Ecto neural progenitor cell (in vitro differentiated cells): ENCODE results near the gene PAQR7.
A peak's percentile ranks its signal among the peaks of the same experiment; 100 is the strongest.

ENCODE experiments used
- DNase-seq: peaks from one replicate; pipeline ENCODE4 v3.0.0-alpha.2; 2018; ENCODE audit warnings: low spot score

PAQR7 gene

DNA sequence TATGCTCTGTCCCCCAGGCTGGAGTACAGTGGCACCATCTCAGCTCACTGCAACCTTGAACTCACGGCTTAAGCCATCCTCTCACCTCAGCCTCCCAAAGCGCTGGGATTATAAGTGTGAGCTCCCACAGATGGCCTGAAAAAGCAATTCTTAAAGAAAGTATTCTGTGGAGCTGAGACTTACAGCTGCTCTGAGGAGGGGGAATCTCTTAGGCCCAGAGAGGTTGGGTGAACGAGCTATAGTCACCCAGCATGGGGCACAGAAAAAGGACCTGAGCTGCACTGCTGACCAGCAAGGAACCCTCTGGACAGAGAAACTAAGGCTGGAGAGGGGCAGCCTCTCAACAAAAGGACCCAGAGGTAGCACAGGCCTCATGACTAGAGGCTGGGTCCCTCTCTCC lies 1.3 kb downstream of the PAQR7 start:
- no peak for DNase-seq

GRCh38 chr1:25873120-25873519 lies 2.4 kb downstream of the PAQR7 start:
- no peak for DNase-seq

DNA sequence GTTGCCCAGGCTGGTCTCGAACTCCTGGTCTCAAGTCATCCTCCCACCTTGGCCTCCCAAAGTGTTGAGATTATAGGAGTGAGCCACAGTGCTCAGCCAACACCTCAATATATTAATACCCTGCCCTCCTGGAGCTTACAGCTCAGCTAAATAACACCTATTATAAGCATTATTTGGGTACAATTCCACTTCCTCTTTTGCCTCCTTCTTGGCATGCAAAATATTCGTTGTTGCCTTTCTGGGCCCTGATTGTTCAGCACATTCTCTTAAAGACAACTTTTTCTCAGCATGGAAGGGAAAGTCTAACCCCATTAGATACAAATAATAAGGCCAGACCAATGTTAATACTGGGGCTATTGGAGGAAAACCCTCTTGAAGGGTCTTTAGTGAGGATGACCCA lies 2.8 kb downstream of the PAQR7 start:
- no peak for DNase-seq

- no peak for DNase-seq
These were observed 3.6 kb downstream of the PAQR7 start for GRCh38 chr1:25871704-25872494.

GRCh38 chr1:25871086-25871703 lies 4.3 kb downstream of the PAQR7 start:
- no peak for DNase-seq

DNA sequence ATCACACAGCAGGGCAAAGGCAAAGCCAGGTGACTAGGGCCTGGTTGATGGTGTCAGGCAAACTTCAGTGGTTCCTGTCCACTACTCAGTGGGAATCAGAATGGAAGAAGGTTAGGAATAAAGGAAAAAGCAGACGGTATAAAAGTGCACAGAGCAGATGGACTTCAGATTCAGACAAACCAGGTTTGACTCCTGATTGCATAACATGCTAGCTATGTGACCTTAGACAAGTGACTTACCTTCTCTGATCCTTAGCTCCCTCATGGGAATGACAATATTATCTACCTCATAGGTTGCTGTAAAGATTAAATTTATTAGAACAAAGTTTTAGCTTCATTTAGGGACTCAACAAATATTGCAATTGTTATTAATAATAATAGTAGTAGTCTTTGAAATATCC lies 4.9 kb downstream of the PAQR7 start:
- no peak for DNase-seq

DNA sequence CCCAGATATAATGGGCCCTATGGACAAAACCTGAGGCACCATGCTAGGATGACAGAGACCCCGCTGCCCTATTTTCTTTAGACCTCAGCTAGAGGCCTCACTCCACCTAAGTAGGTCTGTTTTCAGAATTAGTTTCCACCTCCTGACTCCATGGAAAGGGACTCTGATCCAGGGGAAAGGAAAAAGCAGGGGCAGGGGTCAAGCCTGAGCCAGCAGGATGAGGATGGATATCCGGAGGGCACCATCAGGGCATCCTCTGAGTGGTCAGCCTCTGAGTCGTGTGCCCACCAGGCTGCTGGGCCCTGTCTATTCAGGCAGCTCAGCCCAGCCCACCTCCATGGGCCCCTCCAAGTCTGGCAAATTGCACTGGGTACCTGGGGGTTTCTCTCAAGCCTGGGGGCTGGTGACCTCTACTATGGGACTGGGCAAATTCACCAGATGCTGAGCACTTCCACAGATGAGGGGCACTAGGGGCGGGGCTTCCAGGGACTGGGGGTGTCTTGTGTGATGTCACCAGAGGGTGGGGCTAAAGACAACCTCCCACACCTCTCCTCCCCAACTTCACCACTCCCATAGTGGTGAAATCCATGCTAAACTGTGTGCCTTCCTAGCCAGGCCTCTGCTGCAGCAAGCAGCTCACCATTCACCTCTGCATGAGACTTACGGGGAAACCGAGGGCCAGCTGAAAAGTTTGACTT lies 5.5 kb downstream of the PAQR7 start:
- DNase-seq = no peak

GRCh38 chr1:25867210-25867991 lies 8.1 kb downstream of the PAQR7 start:
- no peak for DNase-seq

- no peak for DNase-seq
These were observed 9.2 kb downstream of the PAQR7 start for GRCh38 chr1:25866288-25866687.

- no peak for DNase-seq
These were observed 11.1 kb downstream of the PAQR7 start for GRCh38 chr1:25864434-25864833.

- DNase-seq = no peak
These were observed 11.8 kb downstream of the PAQR7 start for GRCh38 chr1:25863486-25864262.

GRCh38 chr1:25862785-25863485 lies 12.6 kb downstream of the PAQR7 start:
- no peak for DNase-seq

DNA sequence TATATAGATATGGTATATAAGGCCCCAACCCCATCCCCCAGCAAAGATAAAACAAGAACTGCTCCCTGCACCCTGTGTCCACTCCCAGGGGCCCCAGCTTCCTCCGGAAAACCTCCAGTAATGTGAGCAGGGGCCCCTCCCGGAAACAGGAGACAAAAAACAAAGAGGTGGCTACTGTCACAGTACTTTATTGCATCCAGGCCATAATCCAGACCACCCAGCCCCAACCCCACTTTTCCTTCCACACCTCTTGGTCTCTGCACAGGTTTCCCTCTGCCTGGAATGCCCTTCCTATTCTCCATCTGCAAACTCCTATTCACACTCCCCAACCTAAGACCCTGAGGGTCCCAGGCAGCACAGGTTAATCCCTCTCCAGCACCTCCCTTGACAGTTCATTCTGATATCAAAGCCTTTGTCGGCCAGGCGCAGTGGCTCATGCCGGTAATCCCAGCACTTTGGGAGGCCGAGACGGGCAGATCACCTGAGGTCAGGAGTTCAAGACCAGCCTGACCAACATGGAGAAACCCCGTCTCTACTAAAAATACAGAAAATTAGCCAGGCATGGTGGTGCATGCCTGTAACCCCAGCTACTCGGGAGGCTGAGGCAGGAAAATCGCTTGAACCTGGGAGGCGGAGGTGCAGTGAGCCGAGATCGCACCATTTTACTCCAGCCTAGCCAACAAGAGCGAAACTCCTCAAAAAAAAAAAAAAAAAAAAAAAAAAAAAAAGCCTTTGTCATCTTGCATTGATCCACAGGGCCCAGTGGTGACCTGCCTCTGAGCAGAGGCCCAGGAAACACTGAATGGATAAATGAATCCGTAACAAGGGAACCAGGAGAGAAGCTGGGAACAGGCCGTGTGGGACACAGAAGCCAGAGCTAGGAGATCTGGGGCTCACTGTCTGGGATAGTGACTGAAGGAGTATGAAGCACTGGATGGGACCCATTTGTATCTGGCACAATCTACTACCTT lies 13.9 kb downstream of the PAQR7 start:
- DNase-seq = no peak

DNA sequence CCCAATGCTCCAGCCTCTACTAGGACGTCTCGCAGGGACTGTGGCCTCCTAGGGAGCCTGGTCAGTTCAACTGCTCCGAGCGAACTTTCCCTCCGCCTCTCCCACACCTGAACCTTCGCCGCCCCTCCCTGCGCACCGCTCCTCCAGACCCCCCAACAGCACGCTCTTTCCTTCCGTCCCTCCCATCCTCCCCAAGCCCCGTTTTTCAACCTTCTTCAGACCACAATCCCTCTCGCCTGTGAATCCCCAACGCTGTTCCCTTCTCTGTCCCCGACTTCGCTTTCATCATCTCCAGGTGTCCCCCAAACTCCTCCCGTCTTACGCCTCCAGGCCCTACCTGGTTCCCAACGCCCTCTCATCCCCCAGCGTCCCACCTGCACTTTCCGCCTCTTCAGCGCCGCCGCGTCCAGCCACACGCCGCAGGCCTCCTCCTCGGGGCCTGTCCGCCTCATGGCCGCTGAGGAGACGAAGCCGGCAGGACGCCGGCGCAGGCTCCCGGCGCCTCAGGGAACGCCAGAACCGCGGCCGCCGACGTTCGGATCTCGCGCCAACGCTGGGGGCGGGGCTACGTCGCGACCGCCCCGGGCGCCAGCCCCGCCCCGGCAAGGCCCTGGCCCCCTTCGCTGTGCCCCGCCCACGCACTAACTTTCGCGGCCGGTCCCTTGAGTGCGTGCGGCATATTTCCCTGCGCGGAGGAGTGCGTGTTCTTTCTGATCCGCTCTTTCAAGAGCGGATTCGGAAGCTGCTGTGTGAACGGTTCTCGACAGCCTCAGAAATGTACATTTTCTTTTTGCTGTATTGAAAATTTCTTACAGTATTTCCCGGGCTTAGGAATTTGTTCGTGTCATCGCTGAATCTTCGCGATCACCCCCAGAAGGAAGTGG lies 16.4 kb downstream of the PAQR7 start, which contains the start of gene AUNIP:
Gene AUNIP (minus strand): TSS at position 552 of the 884 bp plus-strand sequence. CDS start 100 bp downstream, at position 452.
- peak; percentile 87 for DNase-seq

- no peak for DNase-seq
These were observed 17.0 kb downstream of the PAQR7 start for GRCh38 chr1:25858494-25858893.

DNA sequence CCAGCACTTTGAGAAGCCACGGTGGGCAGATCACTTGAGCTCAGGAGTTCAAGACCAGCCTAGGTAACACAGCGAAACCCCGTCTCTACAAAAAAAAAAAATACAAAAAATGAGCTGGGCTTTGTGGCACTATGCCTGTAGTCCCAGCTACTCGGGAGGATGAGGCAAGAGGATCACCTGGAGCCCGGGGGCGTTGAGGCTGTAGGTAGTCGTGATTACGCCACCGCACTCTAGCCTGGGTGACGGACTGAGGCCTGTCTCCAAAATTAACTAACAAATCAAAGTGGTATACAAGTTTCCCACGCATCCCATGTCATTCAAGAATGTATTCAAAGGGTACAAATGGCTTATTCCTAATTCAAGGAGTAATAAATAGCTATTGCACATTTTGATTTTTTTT lies 18.7 kb downstream of the PAQR7 start:
- DNase-seq = no peak

DNA sequence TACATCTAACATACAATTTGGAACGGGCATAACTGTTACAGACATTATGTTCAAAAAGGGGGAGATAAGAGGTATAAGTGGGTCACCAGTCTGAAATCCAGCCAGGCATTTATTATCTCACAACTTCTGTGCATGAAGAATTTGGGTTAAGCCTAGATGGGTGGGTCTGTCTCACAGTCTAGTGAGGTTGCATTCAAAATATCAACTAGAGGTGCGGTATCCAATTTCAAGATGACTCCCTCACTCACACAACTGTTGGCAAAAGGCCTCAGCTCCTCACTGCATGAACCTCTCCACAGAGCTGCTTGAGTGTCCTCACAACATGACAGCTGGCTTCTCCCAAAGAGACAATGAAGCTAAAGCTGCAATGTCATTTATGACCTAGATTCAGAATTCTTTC lies 21.0 kb downstream of the PAQR7 start:
- DNase-seq = no peak

- no peak for DNase-seq
These were observed 27.0 kb downstream of the PAQR7 start for GRCh38 chr1:25848531-25848930.

DNA sequence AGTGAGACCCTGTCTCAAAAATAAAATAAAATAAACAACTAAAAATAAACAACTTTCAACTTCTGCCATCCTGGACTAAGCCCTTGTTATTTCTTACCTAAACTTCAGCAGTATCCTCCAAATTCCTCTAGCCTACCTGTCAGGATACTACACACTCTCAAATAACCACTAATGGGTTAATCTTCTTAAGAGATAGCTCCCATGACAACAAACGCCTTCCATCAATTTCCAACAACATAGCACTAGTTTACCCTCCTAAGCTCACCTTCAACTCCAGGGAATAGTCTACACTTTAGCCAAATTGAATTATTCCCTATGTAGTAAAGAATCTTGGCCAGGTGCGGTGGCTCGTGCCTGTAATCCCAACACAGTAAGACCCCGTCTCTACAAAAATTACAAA lies 27.6 kb downstream of the PAQR7 start:
- no peak for DNase-seq
